Prostate gland (tissue), 2 donors: ENCODE data around the gene TBC1D22A. TPM values are rescaled to one million over a fixed set of nuclear protein-coding genes. Genes with fewer than 3 reads are reported as not detected.
"Not testable (repeated sequence)": the region's sequence is repeated elsewhere in the genome, so short reads cannot be mapped to it uniquely, and the experiment has no call there.

Experiments
- DNase-seq: peaks from one replicate; pipeline ENCODE4 v3.0.0-alpha.2; 2019; ENCODE audit warnings: low spot score
- H3K27ac ChIP-seq, 2 donors: fragments of 200-600 bp; sonication (generic); 2 replicates each; pipeline ENCODE4 v1.5.1; 2017 to 2019
- H3K27me3 ChIP-seq: fragments of 200-600 bp; sonication (generic); replicated peaks from 2 replicates; pipeline ENCODE4 v1.5.1; 2019; ENCODE audit not compliant: insufficient read depth
- H3K36me3 ChIP-seq, 2 donors: fragments of 200-600 bp; sonication (generic); 1 replicate in 1 of 2; 2 replicates in 1 of 2; pipeline versions ENCODE4 v1.5.1 to v1.8.1; 2017 to 2019
- H3K4me1 ChIP-seq: fragments of 200-600 bp; sonication (generic); replicated peaks from 2 replicates; pipeline ENCODE4 v1.5.1; 2019
- H3K4me3 ChIP-seq, 2 donors: fragments of 200-600 bp; sonication (generic); 2 replicates each; pipeline ENCODE4 v1.5.1; 2017 to 2019
- H3K9me3 ChIP-seq: fragments of 200-600 bp; sonication (generic); 2 replicates; pipeline ENCODE4 v1.5.1; 2017
- POLR2A ChIP-seq: fragments of 450-650 bp; IDR thresholded peaks from one replicate; pipeline ENCODE4 v1.6.1; 2016; ENCODE audit warnings: antibody characterized with exemption, mild to moderate bottlenecking
- POLR2AphosphoS5 ChIP-seq: sonication (generic); formaldehyde crosslinking; IDR thresholded peaks from one replicate; pipeline ENCODE4 v1.6.1; 2017; ENCODE audit warnings: antibody characterized with exemption
- WGBS: methylation state at CpG from one replicate; pipeline ENCODE4 v1.1.5; 2018; 5-methylcytosine and 5-hydroxymethylcytosine counted together
- intact Hi-C: fragments of 100-400 bp; cut with DNase I; formaldehyde crosslinking; loops from one replicate; pipeline ENCODE4 v1.14.2; 2022
- total RNA-seq, 2 donors: library from RNA; depleted of rRNA; stranded (reverse); fragments of >200 nt; gene quantifications; one replicate each; pipeline ENCODE4 v1.1.0, GENCODE V29; 2016
- TF ChIP-seq, protein P1 (sequence below), 4 experiments: fragments of 200-600 bp in 2 of 4; fragments of 450-650 bp in 2 of 4; sonication (generic) in 2 of 4; IDR thresholded peaks; 1 replicate in 3 of 4; 2 replicates in 1 of 4; pipeline ENCODE4 v1.5.1; 2016 to 2019; ENCODE audit warnings: antibody characterized with exemption in 4 of 4, mild to moderate bottlenecking in 2 of 4, moderate library complexity in 2 of 4

Gene TBC1D22A
- total RNA-seq, 2 donors from 2014 or later, result 16.0 to 30.7 TPM

- no peak for DNase-seq
- WGBS, result 97% methylated on average over 22 of the region's 24 CpGs
- Histone ChIP-seq H3K27me3 (no peaks in the 10 kb centered on the region), H3K9me3 (no peaks in the 10 kb centered on the region), H3K4me1 (no peaks in the 10 kb centered on the region), H3K27ac (no peak overlapping the region), H3K36me3 (no peaks in the 10 kb centered on the region), H3K4me3 (no peak overlapping the region)
- intact Hi-C loops, result no loop called here
- no peak for TF ChIP-seq POLR2AphosphoS5
Observed at GRCh38 chr22:46974631-46975585, 212.5 kb downstream of the TBC1D22A start.

GRCh38 chr22:46976143-46976542 is 213.7 kb downstream of the TBC1D22A start:
- 81% methylated on average over 13 of the region's 13 CpGs for WGBS

DNA sequence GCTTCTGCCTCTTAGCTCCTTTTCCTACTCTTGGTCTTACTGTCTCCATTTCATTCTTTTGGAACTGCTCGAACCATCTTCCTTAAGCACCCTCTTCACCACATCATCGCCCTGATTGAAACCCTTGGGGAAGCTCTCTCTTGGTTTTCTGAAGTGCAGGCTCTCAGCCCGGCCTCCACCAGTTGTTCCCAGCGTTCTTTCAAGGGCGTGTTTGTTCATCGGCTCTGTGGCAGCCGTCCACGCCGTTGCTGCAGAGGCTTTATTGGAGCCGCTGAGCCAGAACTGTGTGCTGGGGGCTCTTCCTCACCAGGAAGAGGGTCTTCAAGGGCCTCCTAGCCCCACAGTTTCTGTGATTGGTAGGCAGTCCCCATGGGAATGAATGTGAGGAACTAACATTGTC is 214.1 kb downstream of the TBC1D22A start:
- no peak for DNase-seq
- intact Hi-C loops, result no loop called here

More at GRCh38 chr22:46976143-46976542, 213.7 kb downstream of the TBC1D22A start:
- Histone ChIP-seq H3K27me3 (no peaks in the 10 kb centered on the region), H3K4me1 (no peaks in the 10 kb centered on the region), H3K36me3 (no peaks in the 10 kb centered on the region), H3K27ac (no peak overlapping the region), H3K4me3 (no peak overlapping the region), H3K9me3 (no peaks in the 10 kb centered on the region)
- no peak for DNase-seq
- TF ChIP-seq POLR2AphosphoS5, result no peak
- no peak for TF ChIP-seq POLR2A
- intact Hi-C loops, result no loop called here

DNA sequence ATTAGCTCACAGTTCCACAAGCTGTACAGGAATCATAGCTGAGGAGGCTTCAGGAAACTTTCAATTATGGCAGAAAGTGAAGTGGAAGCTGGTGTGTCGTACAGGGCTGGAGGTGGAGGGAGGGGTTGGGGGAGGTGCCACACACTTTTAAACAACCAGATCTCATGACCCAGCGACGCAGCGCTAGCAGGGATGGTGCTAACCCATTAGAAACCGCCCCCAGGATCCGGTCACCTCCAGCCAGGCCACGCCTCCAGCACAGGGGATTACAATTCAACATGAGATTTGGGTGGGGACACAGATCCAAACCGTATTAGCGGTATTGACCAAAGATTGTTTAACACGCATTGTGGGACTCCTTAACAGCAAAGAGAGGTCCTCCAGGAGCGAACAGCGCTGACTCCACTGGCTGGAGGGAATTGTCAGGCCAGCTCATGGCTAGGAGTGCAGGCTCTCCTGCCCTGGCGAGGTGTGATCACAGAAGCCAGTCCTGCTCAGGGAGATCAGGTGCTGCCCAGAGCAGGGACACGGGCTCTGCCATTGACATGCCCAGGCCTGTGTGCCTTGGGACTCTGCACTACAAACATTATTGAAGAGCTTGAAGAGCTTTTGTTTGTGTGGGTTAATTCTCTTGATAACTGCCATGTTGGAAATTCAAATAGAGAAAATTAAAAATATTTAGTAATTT is 215.3 kb downstream of the TBC1D22A start:
- intact Hi-C loops, result no loop called here
- Histone ChIP-seq H3K36me3 (no peaks in the 10 kb centered on the region), H3K27me3 (no peaks in the 10 kb centered on the region), H3K9me3 (no peaks in the 10 kb centered on the region), H3K4me3 (no peak overlapping the region), H3K4me1 (no peaks in the 10 kb centered on the region), H3K27ac (no peak overlapping the region)
- no peak for DNase-seq
- 94% methylated on average over 14 of the region's 14 CpGs for WGBS
- TF ChIP-seq POLR2AphosphoS5 (no peak), POLR2A (no peak)
- TF ChIP-seq, protein P1, sequence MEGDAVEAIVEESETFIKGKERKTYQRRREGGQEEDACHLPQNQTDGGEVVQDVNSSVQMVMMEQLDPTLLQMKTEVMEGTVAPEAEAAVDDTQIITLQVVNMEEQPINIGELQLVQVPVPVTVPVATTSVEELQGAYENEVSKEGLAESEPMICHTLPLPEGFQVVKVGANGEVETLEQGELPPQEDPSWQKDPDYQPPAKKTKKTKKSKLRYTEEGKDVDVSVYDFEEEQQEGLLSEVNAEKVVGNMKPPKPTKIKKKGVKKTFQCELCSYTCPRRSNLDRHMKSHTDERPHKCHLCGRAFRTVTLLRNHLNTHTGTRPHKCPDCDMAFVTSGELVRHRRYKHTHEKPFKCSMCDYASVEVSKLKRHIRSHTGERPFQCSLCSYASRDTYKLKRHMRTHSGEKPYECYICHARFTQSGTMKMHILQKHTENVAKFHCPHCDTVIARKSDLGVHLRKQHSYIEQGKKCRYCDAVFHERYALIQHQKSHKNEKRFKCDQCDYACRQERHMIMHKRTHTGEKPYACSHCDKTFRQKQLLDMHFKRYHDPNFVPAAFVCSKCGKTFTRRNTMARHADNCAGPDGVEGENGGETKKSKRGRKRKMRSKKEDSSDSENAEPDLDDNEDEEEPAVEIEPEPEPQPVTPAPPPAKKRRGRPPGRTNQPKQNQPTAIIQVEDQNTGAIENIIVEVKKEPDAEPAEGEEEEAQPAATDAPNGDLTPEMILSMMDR (IDR thresholded peaks at IDR 0.05), result no peak

More for the DNA sequence above, 214.1 kb downstream of the TBC1D22A start:
- no peak overlapping the region for H3K27ac ChIP-seq
- no peaks in the 10 kb centered on the region for H3K4me1 ChIP-seq
- TF ChIP-seq POLR2AphosphoS5 (no peak), POLR2A (no peak)
- TF ChIP-seq, protein P1 (IDR thresholded peaks at IDR 0.05), result no peak
- H3K9me3 ChIP-seq, result no peaks in the 10 kb centered on the region
- 98% methylated on average over 10 of the region's 10 CpGs for WGBS
- no peak overlapping the region for H3K4me3 ChIP-seq
- H3K36me3 ChIP-seq, result no peaks in the 10 kb centered on the region
- H3K27me3 ChIP-seq, result no peaks in the 10 kb centered on the region

GRCh38 chr22:46978668-46979067 is 216.2 kb downstream of the TBC1D22A start:
- H3K27me3 ChIP-seq, H3K9me3 ChIP-seq, H3K36me3 ChIP-seq, H3K4me1 ChIP-seq, intact Hi-C loops, H3K4me3 ChIP-seq, DNase-seq, H3K27ac ChIP-seq: not testable (repeated sequence)
- 96% methylated on average over 12 of the region's 12 CpGs for WGBS

- no peak for TF ChIP-seq POLR2A
- no peak for TF ChIP-seq POLR2AphosphoS5
- TF ChIP-seq, protein P1 (IDR thresholded peaks at IDR 0.05), result no peak
- H3K27ac ChIP-seq, result no peak overlapping the region
- H3K27me3 ChIP-seq, result no peaks in the 10 kb centered on the region
- no peaks in the 10 kb centered on the region for H3K9me3 ChIP-seq
- no peak for DNase-seq
- H3K4me3 ChIP-seq, result no peak overlapping the region
- H3K36me3 ChIP-seq, result no peaks in the 10 kb centered on the region
- intact Hi-C loops, result no loop called here
- 96% methylated on average over 12 of the region's 12 CpGs for WGBS
- H3K4me1 ChIP-seq, result no peaks in the 10 kb centered on the region
Observed at GRCh38 chr22:46979506-46979905, 217.1 kb downstream of the TBC1D22A start.
